HL-60 (cell line): ENCODE results near the gene PTPRK.

Experiments used
- POLR2AphosphoS5 ChIP-seq: IDR thresholded peaks from 2 replicates; pipeline ENCODE4 v1.6.1; 2012; ENCODE audit warnings: low read depth
- TF ChIP-seq, protein P1 (sequence below): IDR thresholded peaks from one replicate; pipeline ENCODE4 v1.5.1; 2011; ENCODE audit warnings: low read length, control low read depth, inconsistent platforms; ENCODE audit not compliant: insufficient read depth

DNA sequence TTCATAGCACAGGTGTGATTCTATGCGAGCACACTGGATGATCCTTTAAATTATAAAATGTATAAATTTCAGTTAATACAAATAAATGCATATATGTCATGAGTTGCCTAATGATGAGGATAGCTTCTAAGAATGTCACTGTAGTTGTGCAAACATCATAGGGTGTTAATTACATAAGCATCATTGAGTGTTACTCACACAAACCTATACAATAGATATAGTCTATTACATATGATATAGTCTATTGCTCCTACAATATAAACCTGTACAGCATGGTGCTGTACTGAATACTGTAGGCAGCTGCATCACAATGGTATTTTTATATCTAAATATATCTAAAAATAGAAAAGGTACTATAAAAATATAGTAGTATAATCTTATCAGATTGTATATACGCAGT lies 159.0 kb downstream of the PTPRK start:
- TF ChIP-seq, protein P1, sequence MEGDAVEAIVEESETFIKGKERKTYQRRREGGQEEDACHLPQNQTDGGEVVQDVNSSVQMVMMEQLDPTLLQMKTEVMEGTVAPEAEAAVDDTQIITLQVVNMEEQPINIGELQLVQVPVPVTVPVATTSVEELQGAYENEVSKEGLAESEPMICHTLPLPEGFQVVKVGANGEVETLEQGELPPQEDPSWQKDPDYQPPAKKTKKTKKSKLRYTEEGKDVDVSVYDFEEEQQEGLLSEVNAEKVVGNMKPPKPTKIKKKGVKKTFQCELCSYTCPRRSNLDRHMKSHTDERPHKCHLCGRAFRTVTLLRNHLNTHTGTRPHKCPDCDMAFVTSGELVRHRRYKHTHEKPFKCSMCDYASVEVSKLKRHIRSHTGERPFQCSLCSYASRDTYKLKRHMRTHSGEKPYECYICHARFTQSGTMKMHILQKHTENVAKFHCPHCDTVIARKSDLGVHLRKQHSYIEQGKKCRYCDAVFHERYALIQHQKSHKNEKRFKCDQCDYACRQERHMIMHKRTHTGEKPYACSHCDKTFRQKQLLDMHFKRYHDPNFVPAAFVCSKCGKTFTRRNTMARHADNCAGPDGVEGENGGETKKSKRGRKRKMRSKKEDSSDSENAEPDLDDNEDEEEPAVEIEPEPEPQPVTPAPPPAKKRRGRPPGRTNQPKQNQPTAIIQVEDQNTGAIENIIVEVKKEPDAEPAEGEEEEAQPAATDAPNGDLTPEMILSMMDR = no peak
- no peak for TF ChIP-seq POLR2AphosphoS5
